NCI-H2029 (cell line): Measurements from ENCODE around the gene CFAP53.
"Not testable (repeated sequence)": the region's sequence is repeated elsewhere in the genome, so short reads cannot be mapped to it uniquely, and the experiment has no call there.

Experiments
- DNase-seq: peaks from one replicate; lab custom pipeline; 2025; lab: John Stamatoyannopoulos, UW

Gene CFAP53

DNA sequence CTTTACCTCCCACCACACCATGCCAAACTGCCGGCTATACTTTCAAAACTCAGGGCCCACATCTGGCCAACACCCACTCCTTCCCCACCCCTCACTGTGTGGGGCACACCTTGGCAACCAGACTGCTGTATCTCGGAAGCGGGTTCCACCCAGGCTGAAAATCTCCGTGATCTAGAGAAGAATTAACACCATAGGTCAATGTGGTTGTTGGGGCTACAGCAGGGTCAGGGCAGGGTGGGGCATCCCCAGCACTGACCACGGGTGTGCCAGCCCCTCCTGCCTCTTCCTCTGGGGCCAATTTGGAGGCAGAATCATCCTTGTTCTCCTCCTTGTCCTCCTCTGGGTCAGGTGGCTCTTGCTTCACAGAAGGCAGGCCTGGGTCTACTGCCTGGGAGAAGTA lies 6.3 kb upstream of the CFAP53 start:
- DNase-seq = no peak

DNA sequence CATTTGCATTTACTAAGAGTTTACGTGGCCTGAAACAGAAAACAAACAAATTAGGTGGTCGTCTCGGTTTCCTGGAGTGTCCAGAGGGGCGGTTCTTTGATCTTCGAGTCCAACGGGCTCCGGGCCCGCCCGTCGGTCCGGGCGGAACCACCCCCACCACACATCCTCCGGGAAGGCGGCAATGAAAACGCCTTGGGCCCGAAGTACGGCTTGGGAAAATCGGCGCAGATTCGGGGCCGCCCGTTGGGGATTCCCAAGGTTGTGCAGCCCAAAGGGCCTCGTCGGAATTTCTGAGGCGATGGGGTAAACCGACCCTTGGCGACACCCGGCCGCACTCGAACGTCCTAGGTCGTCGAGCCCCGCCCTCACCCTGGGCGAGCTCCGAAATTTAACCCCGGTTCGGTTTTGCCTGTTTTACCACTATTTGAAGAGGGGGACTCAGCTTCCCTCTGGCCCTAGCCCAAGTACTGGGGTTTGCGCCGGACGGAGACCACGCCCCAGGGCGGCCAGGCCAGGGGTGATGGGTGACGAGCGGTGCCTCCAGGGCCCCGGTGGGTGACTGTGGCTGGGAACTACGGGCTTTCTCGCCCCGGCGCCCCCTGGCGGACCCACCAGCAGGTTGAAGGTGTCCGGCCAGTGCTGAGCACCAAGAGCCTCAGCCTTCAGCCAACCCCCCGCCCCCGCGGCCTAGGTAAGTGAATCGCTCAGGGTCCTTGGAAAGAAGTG lies 1.9 kb upstream of the CFAP53 start:
- peak; percentile 9 for DNase-seq

DNA sequence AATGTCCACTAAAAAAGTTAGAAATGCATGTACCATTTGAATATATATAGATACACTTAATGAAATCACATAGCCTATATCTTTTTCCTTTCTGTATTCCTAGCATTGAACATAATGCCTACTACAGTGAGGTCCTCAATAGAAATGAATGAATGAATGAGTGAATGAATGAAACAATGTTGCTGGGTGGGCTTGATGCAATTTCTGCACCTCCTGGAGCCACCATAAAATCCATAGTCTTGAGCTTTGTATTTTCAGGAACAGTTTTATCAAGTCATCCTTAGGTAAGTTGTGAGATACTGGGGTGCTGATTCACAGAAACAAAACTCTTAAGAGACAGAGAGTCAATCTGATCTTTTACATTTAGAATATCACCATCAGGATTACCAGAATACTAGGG lies 3.3 kb downstream of the CFAP53 start:
- DNase-seq = no peak

DNA sequence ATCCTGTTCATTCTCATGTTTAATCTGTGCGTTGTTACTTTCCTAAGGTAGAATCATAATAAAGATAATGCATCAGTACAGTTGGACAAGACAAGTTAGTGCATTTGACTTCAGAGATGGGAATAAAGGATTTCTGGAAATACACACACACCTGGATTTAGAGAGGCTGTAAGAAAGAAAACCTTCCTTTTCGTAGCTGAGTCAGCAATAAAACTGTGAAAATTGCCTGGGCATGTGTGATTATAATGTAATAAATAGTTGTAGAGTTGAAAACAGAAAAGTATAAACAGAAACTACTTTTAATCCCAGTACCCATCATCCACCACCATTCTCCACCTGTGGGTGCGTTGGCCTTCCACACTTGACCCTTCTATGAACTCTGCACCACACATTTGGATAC lies 15.4 kb downstream of the CFAP53 start:
- no peak for DNase-seq

GRCh38 chr18:50249576-50249975 lies 16.7 kb downstream of the CFAP53 start:
- no peak for DNase-seq

DNA sequence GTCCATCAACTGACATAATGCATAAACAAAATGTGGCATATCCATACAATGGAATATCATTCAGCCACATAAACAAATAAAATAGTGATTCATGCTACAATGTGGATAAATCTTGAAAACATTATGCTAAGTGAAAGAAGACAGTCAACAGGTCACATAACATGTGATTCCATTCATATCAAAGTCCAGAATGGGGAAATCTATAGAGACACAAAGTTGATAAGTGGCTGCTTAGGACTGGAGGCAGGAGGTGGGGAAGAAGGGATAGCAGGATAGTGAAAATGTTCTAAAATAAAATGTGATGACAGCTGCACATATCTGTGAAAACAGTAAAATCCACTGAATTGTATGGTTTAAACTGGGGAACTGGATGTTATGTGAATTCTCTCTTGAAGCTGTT lies 18.7 kb downstream of the CFAP53 start:
- no peak for DNase-seq

DNA sequence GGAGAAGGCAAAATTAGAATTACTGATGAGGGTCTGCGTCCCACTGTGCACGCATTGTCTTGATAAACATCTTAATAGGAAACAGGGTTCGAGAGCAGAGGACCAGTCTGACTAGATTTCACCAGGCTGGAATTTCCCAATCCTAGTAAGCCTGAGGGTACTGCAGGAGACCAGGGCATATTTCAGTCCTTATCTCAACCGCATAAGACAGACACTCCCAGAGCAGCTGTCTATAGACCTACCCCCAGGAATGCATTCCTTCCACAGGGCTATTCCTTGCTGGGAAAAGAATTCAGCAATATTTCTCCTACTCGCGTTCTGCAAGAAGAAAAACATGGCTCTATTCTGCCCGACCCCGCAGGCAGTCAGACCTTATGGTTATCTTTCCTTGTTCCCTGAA lies 24.5 kb downstream of the CFAP53 start:
- not testable (repeated sequence) for DNase-seq

- no peak for DNase-seq
These were observed 26.2 kb downstream of the CFAP53 start for GRCh38 chr18:50240080-50240563.

DNA sequence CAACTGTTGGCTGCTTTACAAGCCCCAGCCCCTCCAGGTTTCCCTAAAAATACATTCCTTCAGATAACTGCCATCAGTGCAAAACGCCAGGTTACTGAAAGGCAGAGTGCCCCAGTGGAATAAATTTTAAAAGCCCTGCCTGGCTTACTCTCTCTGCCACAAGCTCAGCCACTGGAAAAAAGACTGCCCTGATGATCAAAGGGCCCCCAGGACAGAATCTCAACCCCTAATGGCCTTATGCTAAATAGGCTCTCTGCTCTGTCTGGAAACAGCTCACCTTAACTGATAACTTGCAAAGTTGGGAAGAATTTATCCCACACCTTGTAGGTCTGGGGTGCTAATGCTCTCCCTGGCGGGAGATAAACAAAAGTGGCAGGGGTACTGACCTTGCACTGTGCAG lies 33.9 kb downstream of the CFAP53 start:
- no peak for DNase-seq

GRCh38 chr18:50231621-50232020 lies 34.7 kb downstream of the CFAP53 start:
- no peak for DNase-seq

GRCh38 chr18:50220249-50220648 lies 46.0 kb downstream of the CFAP53 start:
- DNase-seq = not testable (repeated sequence)

GRCh38 chr18:50218432-50219197 lies 47.7 kb downstream of the CFAP53 start:
- no peak for DNase-seq

DNA sequence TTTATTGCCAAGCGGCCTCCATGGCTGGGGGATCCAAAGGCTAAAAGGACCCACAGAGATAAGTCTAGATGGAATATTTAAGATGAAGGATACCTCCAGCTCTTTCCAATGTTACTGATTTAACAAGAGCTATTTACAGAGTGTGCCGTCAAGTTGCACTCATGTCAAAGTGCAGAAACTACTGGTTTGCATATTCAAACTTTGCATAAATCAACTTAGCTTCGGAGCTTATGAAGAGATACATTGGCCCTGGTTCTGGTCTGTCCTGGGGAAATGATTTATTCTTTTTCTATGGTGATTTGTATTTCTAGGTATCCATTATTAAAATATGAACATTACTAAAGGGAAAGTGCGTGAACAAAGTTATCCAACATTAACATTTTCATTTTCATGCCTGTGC lies 57.0 kb downstream of the CFAP53 start:
- no peak for DNase-seq

DNA sequence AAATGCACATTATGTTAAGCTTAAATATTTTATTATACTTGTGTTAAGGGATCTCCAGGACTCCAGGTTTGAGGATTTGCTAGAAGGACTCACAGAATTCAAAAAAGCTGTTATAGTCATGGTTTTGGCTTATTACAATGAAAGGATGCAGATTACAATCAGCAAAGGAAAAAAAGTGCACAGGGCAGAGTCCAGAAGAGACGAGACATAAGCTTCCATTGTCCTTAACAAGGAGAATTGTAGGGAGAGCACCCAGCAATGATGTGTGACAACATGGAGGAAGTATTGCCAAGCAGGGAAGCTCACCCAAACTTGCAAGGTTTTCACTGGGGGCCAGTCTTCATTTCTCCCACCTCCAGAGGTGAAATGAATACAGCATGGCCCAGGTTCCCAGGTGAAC lies 58.6 kb downstream of the CFAP53 start:
- no peak for DNase-seq

GRCh38 chr18:50203801-50204604 lies 62.3 kb downstream of the CFAP53 start:
- DNase-seq = peak; percentile 51

DNA sequence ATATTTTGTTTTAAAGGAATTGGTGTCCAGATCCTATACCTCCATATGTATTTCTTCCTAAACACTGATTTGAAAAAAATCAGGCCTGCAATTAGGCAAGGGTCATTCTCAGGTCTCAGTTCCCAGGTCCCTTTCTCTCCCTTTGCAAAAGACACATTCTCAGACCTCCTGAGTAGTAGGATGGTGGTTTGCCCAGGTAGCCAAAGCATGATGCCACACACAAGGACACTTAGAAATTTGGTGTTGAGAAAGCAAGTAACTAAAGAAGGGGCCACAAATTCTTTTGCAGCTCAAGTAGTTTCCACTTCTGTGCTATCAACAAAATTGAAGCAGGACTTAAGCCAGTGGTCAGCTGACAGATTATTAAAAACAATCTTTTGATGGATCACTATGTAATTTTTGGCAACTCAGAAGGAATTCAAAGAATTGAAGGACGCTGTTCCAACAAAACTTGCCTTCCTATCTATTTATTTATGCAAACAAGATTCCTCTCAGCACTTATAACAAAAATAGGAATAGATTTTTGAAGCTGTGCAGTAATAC lies 64.7 kb downstream of the CFAP53 start:
- DNase-seq = no peak

GRCh38 chr18:50199921-50200320 lies 66.4 kb downstream of the CFAP53 start:
- no peak for DNase-seq

DNA sequence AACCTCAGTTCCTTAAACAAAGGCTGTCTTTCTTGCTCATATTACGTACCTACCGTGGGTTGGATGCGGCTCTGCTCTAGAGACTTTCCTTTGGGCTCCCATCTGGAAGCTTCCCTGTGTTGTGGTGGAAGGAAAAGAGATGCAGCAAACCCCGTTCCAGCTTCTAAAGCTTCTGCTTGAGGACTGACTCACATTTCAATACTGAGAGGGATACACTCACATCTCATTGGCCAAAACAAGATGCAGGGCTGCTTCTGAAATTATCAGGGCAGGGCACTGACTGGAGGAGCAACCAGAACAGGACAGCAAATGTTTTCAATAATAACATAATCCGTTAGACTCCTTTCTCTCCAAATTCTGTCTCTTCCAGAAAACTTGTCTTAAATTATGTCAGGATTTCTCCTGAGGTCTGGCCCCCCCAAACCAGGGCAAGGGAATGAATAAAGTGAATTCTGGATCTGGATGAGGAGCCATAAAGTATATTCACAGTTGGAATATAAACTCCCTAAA lies 66.9 kb downstream of the CFAP53 start:
- DNase-seq = no peak

- DNase-seq = no peak
These were observed 70.0 kb downstream of the CFAP53 start for GRCh38 chr18:50196261-50196660.

GRCh38 chr18:50195689-50196088 lies 70.6 kb downstream of the CFAP53 start:
- DNase-seq = no peak

- DNase-seq = peak; percentile 67
These were observed 71.4 kb downstream of the CFAP53 start, which contains the start of gene MYO5B for GRCh38 chr18:50194631-50195532. MYO5B (minus strand) TSS chr18:50195147; CDS start chr18:50194793, 354 bp downstream.
